Uterus (tissue), 4 donors: ENCODE data around the gene DST. TPM values are rescaled to one million over a fixed set of nuclear protein-coding genes. Genes with fewer than 3 reads are reported as not detected.

Experiments
- DNase-seq, 2 donors: peaks; one replicate each; pipeline ENCODE4 v3.0.0-alpha.2; 2019 to 2020
- H3K27ac ChIP-seq, 2 donors: fragments of 200-600 bp; sonication (generic); 1 replicate in 1 of 2; 2 replicates in 1 of 2; pipeline ENCODE4 v1.5.1; 2016 to 2018
- H3K27me3 ChIP-seq, 2 donors: fragments of 200-600 bp; sonication (generic); one replicate each; pipeline ENCODE4 v1.5.1; 2018 to 2019; ENCODE audit warnings: control low read depth in 1 of 2
- H3K36me3 ChIP-seq, 2 donors: fragments of 200-600 bp; sonication (generic); one replicate each; pipeline ENCODE4 v1.5.1; 2019; ENCODE audit warnings: control low read depth in 1 of 2
- H3K4me1 ChIP-seq, 2 donors: fragments of 200-600 bp; sonication (generic); one replicate each; pipeline ENCODE4 v1.5.1; 2018 to 2019; ENCODE audit warnings: control low read depth in 1 of 2
- H3K4me3 ChIP-seq, 2 donors: fragments of 200-600 bp; sonication (generic); 1 replicate in 1 of 2; 2 replicates in 1 of 2; pipeline ENCODE4 v1.5.1; 2018 to 2019; ENCODE audit warnings: mild to moderate bottlenecking in 1 of 2
- H3K9me3 ChIP-seq, 2 donors: fragments of 200-600 bp; sonication (generic); one replicate each; pipeline ENCODE4 v1.5.1; 2019; ENCODE audit warnings: control low read depth in 1 of 2
- POLR2A ChIP-seq, 2 donors: fragments of 450-650 bp; IDR thresholded peaks; one replicate each; pipeline ENCODE4 v1.6.1; 2016; ENCODE audit warnings: antibody characterized with exemption in 2 of 2, mild to moderate bottlenecking in 1 of 2, moderate library complexity in 1 of 2
- intact Hi-C: fragments of 100-400 bp; cut with DNase I; formaldehyde crosslinking; loops from one replicate; pipeline ENCODE4 v1.15.1; 2023; ENCODE audit warnings: low total_unique reads
- total RNA-seq, 4 donors: library from RNA; depleted of rRNA in 3 of 4; stranded (reverse); fragments of >200 nt in 3 of 4; gene quantifications; one replicate each; pipeline versions ENCODE4 v1.1.0 to v1.2.4, GENCODE V29; 2014 to 2023
- TF ChIP-seq, protein P1 (sequence below), 4 experiments: fragments of 200-600 bp in 2 of 4; fragments of 450-650 bp in 2 of 4; sonication (generic) in 2 of 4; IDR thresholded peaks; one replicate each; pipeline ENCODE4 v1.5.1; 2016 to 2019; ENCODE audit warnings: antibody characterized with exemption in 4 of 4, mild to moderate bottlenecking in 2 of 4, moderate library complexity in 1 of 4
- donor health status: DM: yes; HTN: yes; CAD: no.

Gene DST
- total RNA-seq, 4 donors from 2014 or later, result 307 to 809 (median 516) TPM

DNA sequence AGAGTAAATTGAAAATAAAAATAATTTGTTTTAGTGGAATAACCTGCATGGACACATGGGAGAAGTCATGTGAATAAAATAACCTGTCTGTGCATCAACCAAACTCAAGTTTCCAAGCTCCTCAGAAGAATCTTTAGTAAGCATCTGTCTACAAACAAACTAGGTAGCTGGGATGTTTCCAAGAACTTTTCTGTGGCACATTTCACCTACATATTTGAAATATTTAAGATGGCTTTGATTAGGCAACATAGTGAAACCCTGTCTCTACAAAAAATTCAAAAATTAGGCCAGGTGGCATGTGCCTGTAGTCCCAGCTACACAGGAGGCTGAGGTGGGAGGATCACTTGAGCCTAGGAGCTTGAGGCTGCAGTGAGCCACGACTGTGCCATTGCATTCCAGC, 168.2 kb downstream of the DST start:
- intact Hi-C loops, result no loop called here
- no peaks in the 10 kb centered on the region for H3K36me3 ChIP-seq
- no peak for DNase-seq

GRCh38 chr6:56463443-56463842, 179.2 kb downstream of the DST start:
- Histone ChIP-seq H3K36me3 (no peaks in the 10 kb centered on the region), H3K27me3 (no peaks in the 10 kb centered on the region), H3K9me3 (no peaks in the 10 kb centered on the region), H3K4me3 (no peak overlapping the region), H3K4me1 (no peaks in the 10 kb centered on the region), H3K27ac (peak overlapping the region in 1 of 2 donors; percentile 5)
- no peak for TF ChIP-seq POLR2A (IDR thresholded peaks at IDR 0.05)
- TF ChIP-seq, protein P1, sequence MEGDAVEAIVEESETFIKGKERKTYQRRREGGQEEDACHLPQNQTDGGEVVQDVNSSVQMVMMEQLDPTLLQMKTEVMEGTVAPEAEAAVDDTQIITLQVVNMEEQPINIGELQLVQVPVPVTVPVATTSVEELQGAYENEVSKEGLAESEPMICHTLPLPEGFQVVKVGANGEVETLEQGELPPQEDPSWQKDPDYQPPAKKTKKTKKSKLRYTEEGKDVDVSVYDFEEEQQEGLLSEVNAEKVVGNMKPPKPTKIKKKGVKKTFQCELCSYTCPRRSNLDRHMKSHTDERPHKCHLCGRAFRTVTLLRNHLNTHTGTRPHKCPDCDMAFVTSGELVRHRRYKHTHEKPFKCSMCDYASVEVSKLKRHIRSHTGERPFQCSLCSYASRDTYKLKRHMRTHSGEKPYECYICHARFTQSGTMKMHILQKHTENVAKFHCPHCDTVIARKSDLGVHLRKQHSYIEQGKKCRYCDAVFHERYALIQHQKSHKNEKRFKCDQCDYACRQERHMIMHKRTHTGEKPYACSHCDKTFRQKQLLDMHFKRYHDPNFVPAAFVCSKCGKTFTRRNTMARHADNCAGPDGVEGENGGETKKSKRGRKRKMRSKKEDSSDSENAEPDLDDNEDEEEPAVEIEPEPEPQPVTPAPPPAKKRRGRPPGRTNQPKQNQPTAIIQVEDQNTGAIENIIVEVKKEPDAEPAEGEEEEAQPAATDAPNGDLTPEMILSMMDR (IDR thresholded peaks at IDR 0.05), result no peak
- intact Hi-C loops, result no loop called here
- DNase-seq, result no peak

More for the DNA sequence above, 168.2 kb downstream of the DST start:
- Histone ChIP-seq H3K4me3 (no peak overlapping the region), H3K27me3 (no peaks in the 10 kb centered on the region), H3K4me1 (no peaks in the 10 kb centered on the region), H3K27ac (no peak overlapping the region), H3K9me3 (no peaks in the 10 kb centered on the region)
- no peak for TF ChIP-seq POLR2A (IDR thresholded peaks at IDR 0.05)
- TF ChIP-seq, protein P1 (IDR thresholded peaks at IDR 0.05), result no peak

DNA sequence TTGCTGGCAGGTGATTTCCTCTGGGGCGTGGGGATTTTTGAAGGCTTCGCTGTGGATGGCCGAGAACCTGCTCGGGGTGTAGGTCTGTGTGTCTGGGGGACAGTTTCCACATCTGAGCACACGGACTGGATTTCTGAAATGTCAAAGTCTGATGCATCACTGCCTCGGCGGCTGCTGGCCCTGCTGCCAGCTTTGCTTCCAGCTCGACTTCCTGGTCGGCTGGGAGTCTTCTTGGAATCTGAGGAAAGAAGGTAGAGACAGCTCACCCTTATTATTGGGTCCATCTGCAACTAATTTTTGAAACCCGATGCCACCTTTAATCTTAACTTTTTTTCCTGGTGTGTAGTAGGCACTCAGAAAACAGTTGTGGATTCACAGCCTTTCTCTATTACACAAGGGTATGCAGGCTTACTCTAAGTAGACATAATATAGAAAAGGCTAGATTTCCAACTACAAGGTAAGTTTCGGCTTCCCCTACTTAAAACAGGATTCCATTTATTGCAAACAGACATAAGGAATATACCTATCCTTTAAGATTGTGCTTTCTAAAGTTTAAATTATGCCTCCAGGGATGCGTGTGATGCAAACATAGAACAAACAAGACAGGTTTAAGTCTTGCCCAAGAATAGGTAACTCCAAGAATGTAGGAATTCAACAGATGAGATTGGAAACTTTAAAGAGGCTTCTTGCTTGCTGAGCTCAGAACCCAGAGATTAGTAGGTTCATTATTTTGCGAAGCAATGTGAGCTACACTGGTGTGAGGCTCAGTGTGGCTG, 183.5 kb downstream of the DST start:
- no peak overlapping the region for H3K27ac ChIP-seq
- no peaks in the 10 kb centered on the region for H3K27me3 ChIP-seq
- H3K4me3 ChIP-seq, result no peak overlapping the region
- intact Hi-C loops, result no loop called here
- no peaks in the 10 kb centered on the region for H3K36me3 ChIP-seq
- TF ChIP-seq, protein P1 (IDR thresholded peaks at IDR 0.05), result no peak
- no peak for TF ChIP-seq POLR2A (IDR thresholded peaks at IDR 0.05)
- no peaks in the 10 kb centered on the region for H3K4me1 ChIP-seq
- no peak for DNase-seq
- no peaks in the 10 kb centered on the region for H3K9me3 ChIP-seq

- no peaks in the 10 kb centered on the region for H3K4me1 ChIP-seq
- no peak for TF ChIP-seq POLR2A (IDR thresholded peaks at IDR 0.05)
- TF ChIP-seq, protein P1 (IDR thresholded peaks at IDR 0.05), result no peak
- H3K4me3 ChIP-seq, result no peak overlapping the region
- peak overlapping the region in 1 of 2 donors; percentile 7 for H3K27ac ChIP-seq
- H3K36me3 ChIP-seq, result no peaks in the 10 kb centered on the region
- no peaks in the 10 kb centered on the region for H3K27me3 ChIP-seq
- intact Hi-C loops, result no loop called here
- DNase-seq, result no peak
- no peaks in the 10 kb centered on the region for H3K9me3 ChIP-seq
These were observed 184.3 kb downstream of the DST start for GRCh38 chr6:56458324-56458884.

- no peaks in the 10 kb centered on the region for H3K9me3 ChIP-seq
- H3K27ac ChIP-seq, result peak overlapping the region in 1 of 2 donors; percentile 5
- DNase-seq, result no peak
- intact Hi-C loops, result no loop called here
- TF ChIP-seq POLR2A (IDR thresholded peaks at IDR 0.05), result no peak
- TF ChIP-seq, protein P1 (IDR thresholded peaks at IDR 0.05), result no peak
- no peaks in the 10 kb centered on the region for H3K4me1 ChIP-seq
- no peak overlapping the region for H3K4me3 ChIP-seq
- H3K36me3 ChIP-seq, result no peaks in the 10 kb centered on the region
- no peaks in the 10 kb centered on the region for H3K27me3 ChIP-seq
These were observed 185.9 kb downstream of the DST start for GRCh38 chr6:56456785-56457184.
